ENCODE measurements around the gene LEPROT. TPM values are rescaled to one million over a fixed set of nuclear protein-coding genes. Genes with fewer than 3 reads are reported as not detected.
A peak's percentile ranks its signal among the peaks of the same experiment; 100 is the strongest.

The LEPROT gene
- total RNA-seq, 1 experiment from 2014 or later: 44.7 TPM

DNA sequence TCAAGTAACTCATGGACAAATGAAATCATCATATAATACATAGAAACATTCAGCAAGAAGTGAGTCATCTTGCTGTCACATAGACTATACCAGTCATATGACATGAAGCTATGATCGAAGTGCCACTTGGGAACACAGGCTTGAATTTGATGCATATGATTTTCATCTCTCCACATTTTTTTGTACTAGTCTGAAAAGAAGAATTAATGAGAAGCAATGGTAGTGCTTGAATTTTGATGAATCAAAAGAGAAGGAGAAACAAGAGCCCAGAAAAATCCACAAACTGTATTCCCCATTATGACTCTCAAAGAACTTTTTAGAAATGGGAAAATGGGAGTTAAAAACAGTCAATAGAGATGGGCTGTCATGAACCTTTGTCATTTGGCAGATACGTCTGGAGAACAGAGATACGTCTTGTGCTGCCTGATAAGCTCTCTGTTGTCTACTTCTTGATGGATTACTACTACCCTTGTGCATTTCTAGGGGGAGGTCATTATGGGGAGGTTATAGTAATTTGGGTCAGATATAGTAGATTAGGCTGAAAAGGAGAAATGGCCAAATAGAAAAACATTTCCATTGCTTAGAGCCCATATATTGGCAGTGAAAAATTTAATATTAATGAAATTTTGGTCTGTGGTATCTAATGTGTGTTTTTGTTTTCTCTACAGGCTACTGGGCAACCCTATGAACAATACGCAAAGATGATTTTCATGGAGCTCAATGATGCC lies 8.0 kb upstream of the LEPROT start:
- no peak for DNase-seq (ENCODE audit: low read depth)

DNA sequence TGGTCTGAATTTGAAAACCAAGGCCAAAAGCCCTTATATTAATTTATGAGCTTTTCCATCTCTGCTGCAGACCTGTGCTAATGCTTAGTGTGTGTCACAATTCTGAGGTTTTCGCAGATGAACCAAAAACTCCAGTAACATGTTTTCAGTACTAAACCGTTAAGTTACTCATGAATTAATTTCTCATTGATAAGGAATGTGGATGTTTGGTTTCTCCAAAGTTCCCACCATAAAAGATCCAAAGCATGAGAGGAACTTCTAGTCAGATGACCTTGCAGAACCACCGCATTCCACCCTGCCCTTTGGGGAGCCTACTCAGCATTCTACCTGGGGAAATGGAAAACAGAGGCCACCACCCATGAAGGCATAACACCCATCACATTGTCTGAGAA lies 7.5 kb upstream of the LEPROT start:
- DNase-seq (ENCODE audit: low read depth): peak; percentile 83

DNA sequence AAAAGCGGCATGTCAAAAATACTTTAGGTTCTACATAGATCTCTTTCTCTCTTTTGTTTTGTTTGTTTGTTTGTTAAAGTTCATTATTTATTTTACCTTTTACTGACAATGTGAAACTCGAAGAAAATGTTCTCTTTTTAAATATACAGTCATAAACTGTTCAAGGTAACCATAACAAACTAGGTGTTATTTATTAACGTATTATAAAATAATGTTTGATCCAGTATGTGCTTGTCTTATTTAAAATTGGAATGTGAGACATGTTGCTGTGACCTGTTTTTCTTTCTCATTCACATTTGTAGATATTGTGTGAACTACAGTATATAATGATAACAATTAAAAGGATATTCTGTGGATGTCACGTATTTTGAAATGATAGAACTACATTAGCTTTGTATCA lies 5.9 kb upstream of the LEPROT start:
- DNase-seq (ENCODE audit: low read depth): no peak

DNA sequence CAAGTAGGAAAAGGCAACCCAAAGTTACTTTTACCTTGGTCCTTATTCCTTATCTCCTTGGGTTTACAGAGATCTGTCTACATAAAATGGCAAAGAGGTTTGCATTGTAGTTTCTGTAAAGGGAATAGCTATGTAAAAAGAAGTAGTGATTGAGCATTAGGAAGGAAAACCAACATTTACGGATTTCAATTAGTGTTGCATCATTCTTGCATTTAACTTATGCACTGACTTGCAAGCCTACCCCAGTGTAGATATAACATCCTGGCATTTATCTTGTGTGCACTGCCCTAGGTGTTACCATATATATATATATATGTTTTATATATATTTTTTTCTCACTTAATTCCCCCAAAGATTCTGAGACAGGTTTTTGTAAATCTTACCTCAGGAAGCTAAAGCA lies 3.7 kb upstream of the LEPROT start:
- DNase-seq (ENCODE audit: low read depth): no peak

DNA sequence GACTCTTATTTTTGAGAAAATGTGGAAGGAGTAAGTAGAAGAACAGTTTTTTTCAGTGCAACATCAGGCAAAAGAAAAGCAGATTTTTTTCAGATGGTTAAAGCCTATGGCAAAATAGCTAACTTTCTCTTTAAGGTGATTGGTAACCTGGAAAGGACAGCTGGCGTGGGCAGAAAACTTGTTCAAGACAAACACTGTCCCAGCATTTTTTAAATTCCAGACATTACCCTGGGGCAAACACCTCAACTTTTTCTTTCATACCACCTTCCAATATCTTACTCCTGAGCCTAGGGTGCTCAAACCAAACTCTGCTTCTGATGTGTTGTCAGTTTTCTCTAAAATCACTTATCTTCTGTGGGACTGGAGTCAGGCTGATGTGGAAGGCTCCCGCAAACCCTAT lies 2.7 kb upstream of the LEPROT start:
- peak; percentile 60 for DNase-seq (ENCODE audit: low read depth)

DNA sequence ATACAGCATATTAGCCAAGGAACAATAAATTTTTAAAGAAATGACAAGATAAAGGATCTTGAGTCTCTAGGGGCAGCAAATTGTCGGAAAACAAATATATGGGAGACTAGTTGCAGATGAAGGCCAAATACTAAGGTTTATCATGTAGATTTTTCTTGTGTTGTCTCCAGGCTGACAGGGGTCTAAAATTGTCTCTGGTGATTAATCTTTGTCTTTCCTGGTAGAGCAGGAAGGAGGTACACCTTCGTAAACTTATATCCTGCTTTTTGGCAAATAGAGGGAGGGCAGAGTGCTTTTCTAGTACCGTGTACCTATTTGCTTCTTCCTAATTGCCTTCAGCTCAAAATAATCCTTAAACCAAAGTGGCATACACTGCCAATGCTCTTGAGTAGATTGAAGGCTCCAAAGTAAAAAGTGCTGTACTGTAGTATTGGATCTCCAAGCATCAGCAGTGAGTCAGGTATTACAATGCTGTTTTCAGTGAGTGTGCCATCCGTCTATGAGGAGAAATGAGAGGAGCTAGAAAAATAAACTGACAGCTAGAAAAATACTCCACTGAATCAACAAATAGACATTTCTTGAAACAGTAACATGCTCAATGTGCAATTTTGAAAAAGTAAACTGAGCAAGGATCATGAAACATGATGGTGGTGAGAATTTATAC lies 1.8 kb upstream of the LEPROT start:
- DNase-seq (ENCODE audit: low read depth): peak; percentile 52

DNA sequence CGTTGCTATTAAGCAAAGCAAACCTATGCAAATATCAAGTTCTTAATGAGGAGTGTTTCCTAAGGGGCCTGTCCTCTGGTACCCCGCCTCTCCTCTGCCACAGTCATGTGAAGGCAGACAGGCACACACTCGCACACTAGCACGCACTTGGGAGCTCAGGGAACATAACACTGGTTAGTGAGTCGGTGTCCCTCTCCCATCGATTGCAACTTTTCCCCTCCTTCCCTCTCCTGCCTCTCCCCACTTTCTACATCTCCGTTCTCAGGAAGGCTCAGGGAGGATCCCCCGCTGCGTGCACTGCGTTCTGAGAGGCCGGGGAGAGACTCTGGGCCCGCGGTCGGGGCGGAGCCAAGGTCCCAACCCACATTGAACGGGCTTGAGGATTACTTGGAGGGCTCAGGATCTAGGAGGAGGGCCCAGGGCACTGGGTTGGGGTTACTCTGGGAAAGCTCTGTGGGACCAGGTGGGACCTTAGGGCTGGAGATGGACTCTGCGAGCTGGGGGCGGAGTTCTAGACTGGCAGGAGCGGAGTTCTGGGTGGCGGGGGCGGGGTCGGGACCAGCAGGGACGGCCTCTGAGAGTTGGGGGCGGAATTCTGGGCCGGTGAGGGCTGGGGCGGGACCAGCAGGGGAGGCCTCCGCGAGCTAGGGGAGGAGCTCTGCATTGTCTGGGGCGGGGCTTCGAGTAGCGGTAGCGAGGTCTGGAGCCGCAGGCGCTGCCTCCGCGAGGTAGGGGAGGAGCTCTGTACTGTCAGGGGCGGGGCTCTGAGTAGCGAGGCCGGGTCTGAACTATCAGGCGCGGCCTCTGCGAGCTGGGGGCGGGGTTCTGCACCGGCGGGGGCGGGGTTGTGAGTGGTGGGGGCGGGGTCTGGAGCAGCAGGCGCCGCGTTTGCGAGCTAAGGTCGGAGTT lies 533 bp upstream of the LEPROT start:
- peak; percentile 95 for DNase-seq (ENCODE audit: low read depth)

DNA sequence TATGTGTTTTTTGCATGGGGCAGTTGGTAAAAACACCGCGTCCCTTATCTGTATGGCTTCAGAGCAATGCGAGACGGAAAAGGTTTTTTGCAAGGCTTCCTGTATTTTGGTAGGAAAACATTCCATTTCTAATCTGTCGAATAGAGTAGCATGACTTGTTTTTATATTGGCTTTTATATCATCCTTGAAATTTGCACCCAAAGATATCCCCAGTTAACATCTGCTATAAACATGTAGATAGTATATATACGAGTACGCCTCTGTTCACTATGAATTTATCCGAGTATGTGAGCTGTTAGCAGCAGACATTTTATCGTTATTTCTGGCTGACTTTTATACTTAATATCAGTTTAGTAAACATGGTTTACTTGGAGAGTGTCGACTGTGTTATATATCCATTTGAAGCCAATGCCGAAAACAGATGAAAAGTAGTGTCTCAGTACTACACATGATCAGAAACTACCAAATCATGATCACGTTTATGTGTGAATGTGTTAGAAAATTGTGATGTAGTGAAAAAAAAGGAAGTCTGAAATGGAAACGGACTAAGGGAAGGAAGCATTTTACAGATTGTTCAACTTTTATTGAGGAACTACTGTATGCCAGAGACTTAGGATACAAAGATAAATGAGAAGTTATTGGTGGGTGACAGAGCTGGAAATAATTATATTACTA lies 1.0 kb downstream of the LEPROT start:
- no peak for DNase-seq (ENCODE audit: low read depth)

DNA sequence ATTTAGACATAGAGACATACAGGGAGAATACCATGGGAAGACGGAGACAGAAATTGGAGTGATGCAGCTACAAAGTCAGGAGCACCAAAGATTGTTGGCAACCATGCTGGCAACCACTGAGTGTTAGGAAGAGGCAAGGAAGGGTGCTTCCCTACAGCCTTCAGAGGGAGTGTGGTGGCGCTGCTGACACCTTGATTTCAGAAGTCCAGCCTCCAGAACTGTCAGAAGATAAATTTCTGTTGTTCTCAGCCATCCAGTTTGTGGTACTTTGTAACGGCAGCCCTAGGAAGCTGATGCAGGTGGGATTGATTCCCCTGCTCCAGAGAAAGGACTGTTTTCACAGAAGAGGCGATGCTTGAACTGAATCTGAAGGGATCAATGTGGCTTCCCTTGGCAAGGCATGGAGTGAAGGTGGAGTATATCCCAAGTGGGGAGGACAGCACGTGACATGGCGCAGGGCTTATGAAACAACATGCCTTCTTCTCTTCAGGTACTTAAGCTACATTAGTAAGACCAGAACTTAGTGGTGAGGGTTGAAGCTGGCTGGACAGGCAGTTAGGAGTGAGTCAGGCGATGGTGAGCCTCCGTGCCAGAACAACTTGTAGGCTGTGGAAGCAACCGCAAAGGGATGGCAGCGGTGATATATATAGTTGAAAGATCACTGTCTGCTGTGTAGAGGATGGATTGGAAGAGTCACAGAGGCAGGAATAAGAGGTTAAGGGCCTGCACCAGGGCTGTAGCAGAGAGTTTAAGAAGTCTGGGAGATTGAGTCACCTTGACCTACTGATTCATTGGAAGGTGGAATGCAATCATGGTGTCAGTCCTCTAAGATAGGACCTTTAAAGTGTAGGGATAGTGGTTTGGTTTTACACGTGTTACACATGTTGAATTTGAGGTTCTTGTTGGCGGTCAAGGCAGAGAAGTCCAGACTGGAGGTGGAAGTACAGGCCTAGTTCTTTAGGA lies 2.1 kb downstream of the LEPROT start:
- peak; percentile 89 for DNase-seq (ENCODE audit: low read depth)

DNA sequence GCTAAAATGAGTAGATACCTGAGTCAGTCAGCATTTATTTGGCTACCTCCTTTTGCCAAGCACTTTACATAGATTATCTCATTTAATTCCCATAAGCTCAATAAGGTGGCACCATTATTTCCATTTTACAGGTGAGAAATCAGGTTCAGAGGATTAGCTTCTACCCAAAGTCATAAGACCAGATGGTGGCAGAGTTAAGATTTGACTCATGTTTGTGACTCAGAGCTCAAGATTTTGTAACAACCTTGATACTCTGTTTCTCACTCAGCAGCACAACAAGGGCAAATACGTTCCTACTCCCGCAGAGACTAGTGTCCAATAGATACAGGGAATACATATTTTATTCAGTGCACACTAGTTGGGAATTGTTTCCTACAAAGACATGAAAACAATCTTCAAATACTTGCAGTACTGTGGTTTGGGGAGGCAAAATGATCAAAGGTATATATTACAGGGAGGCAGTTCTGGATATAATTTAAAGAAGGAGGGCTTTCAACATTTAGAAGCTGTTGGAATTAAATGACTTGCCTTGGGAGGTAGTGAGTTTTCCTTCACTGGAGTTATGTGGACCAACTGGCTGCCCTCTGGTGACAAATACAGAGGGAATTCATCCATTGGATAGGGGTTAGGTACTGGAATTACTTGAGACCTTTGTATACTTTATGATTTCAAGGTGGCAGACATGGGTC lies 3.6 kb downstream of the LEPROT start:
- DNase-seq (ENCODE audit: low read depth): peak; percentile 92

DNA sequence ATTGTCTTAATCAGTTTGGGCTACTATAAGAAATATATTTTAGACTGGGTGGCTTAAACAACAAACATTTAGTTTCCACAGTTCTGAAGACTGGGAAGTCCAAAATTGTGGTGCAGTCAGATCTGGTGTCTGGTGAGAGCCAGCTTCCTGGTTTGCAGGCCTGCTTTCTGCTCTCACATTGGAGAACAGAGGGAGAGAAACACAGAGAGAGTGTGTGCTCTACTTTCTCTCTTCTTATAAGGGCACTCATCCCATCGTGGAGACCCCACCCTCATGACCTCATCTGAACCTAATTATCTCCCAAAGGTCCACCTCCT lies 4.1 kb downstream of the LEPROT start:
- DNase-seq (ENCODE audit: low read depth): no peak

DNA sequence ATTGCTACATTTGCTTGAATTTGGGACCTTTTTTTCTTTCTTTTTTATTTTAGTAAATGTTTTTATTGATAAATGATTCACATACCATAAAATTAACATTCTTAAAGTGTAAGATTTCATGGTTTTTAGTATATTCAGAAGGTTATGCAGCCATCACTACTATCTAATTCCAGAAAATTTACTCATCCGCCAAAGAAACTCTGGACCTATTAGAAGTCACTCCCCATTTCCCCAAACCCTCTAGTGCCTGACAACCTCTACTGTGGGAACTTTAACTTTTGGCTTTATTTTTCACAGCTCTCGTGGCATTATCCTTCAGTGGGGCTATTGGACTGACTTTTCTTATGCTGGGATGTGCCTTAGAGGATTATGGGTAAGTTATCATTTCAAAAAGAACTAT lies 4.5 kb downstream of the LEPROT start:
- no peak for DNase-seq (ENCODE audit: low read depth)

DNA sequence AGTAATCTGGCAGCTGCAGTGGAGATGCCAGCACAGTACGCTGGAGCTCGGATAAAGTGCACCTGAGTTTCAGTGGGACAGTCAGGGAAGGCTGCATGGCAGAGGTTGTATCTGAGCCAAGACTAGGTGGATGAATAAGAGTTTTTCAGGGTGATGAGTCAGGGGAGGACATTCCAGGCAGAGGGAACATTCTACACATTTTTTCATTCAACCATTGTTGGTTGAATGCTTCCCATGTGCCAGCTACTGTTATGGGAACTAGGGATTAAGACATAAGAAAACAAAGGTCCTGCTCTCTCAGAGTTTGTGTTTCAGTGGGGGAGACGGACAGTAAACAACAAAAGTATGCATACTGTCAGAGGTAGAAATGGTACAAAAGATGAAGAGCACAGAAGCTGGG lies 5.2 kb downstream of the LEPROT start:
- DNase-seq (ENCODE audit: low read depth): peak; percentile 93

DNA sequence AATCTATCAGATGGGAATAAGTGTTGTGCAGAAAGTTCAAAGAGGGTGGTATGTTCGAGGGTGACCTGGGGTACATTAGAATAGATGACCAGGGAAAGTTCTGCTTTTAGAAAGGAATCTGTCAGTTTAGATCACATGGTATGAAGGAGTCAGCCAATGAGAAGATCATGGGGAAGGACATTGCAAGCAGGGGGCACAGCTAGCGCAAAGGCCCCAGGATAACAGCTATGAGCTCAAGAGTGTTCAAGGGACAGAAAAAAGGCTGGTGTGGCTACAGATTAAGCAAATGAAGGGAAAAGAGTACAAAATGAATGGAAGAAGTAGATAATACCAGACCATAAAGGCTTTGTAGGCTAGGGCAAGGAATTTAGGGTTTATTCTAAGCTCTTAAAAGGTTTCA lies 8.6 kb downstream of the LEPROT start:
- DNase-seq (ENCODE audit: low read depth): no peak

DNA sequence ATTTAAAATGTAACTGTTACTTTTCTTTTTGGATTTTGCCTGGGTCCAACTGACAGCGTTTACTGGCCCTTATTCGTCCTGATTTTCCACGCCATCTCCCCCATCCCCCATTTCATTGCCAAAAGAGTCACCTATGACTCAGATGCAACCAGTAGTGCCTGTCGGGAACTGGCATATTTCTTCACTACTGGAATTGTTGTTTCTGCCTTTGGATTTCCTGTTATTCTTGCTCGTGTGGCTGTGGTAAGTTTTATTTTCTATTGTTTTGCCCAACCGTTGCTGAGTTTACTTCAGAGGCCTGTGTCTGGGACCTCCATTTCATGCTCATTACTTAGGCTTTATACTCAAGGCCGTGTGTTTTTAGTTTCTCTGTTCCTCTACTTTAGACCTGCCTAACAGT lies 9.3 kb downstream of the LEPROT start:
- DNase-seq (ENCODE audit: low read depth): peak; percentile 94

DNA sequence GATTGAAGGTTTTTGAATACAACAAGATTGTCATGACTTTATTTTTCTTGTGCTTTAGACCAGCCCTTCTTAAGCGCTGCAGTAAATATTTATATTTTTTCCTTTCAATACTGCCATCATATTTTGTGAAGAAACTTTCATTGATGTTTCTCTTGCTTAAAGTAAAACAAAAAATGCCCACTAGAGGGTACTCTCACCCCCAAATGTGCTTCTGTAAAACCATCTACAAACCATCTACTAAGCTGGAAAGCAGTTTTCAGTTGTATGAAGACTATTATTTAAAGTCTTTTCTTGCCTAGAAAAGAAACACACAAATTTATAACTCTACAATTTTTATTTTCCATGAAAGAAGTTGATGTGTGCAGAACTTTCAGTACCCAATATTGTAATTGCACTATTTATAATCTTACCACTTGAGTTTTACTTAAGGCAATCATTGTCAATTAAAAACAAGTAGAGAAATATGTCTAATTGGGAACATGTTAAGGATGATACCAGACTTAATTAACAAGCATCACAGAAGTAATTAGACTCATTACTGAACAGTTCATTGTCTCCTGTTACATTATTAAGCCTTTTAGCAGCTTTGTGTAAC lies 10.7 kb downstream of the LEPROT start:
- DNase-seq (ENCODE audit: low read depth): peak; percentile 54

DNA sequence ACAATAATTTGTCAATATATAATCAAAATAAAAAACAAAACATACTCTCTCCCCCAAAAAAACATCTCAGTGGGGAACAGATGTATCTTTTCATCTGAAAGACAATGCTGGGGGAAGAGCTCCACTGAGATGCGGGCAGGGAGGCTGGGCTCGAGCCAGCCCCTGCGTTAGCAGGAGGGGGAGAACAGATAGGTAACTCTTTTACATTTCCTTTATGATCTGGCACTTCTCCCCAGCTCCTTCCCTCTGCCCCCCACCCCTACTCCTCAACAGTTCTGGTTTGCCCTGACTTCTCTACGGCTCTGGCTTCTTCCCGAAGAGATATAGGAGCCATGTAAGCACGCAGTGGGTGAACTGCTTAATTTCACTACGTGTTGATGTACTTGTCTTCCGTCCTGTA lies 12.4 kb downstream of the LEPROT start:
- no peak for DNase-seq (ENCODE audit: low read depth)

DNA sequence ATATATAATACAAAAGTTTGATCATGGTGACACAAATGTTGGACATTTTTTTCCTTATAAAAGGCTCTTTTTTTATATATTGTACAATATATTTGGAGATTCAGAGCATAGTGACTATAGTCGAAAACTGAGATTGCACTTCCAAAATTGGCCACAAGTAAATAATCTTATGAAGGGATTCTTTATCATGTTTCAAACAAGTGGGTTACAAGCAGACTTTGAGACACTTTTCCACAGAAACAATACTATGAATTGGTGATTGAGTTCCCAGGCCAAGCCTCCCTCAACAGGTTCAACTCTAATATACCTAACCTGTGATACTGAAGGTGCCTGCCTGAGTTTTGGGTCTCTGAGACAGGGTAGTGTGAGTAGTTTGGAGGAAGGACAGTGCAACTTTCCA lies 13.8 kb downstream of the LEPROT start:
- DNase-seq (ENCODE audit: low read depth): no peak

DNA sequence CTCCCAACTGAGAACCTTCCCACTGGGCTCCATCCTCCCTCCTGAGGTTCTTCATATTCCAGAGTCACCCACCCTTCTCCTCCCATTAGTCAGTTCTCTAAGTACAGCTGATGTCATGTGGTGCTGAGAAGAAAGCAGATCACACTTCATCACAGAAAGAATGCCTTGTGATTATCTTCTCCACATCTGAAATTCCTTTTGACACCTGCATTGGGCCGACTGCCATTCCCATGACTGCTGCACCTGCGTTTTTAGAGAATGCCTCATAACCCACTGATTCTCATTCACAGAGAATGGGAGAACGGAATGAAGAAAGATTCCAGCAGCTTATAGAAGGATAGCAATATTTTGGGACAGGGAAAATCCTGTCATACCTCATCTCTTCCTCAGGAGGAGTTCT lies 14.3 kb downstream of the LEPROT start:
- DNase-seq (ENCODE audit: low read depth): no peak

DNA sequence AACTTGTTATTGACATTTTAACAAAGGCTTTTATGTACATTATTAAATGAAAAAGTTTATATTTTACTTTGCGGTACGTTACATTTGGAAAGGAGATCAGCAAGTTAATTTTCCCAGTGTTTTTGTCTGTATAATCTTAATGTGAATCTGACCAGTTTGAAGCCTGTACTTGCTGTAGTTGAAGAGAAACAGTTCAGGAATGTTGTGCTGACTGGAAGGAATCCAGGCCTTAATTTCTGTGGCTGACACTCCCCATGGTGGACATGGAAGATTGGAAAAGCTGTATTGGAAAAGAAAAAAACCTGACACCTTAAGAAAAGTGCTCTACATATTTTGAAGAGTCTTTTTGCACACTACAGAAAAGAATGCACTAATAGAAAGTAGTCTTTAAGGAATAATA lies 15.5 kb downstream of the LEPROT start:
- DNase-seq (ENCODE audit: low read depth): no peak

Measured in M059J (cell line).